Stimulated activated CD4-positive, alpha-beta T cell treated with anti-CD3 and anti-CD28 coated beads, Interleukin-4, amount 100 ng/mL, for 24 hours (primary cell): ENCODE measurements around the gene HUS1B.

Experiments
- DNase-seq: peaks from one replicate; pipeline ENCODE4 v3.0.0-alpha.2; 2020

The HUS1B gene

DNA sequence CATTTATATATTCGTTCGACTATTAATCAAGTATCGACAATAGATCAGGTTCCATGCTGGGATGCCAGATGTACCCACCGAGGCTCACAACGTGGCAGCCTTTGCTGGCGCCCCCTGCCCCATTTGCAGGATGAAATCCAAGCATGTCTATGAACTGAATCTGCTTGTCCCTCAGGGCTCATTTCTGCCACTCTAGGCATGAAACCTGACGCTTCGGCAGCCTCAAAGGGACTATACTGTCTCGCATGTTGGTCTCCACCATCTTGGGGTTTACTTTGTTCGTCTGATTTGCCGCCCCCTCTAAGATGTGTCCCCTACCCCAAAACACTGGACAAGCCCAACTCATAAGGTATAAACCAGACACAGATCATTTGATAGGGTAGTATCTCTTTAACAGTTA lies 36.7 kb downstream of the HUS1B start:
- no peak for DNase-seq

DNA sequence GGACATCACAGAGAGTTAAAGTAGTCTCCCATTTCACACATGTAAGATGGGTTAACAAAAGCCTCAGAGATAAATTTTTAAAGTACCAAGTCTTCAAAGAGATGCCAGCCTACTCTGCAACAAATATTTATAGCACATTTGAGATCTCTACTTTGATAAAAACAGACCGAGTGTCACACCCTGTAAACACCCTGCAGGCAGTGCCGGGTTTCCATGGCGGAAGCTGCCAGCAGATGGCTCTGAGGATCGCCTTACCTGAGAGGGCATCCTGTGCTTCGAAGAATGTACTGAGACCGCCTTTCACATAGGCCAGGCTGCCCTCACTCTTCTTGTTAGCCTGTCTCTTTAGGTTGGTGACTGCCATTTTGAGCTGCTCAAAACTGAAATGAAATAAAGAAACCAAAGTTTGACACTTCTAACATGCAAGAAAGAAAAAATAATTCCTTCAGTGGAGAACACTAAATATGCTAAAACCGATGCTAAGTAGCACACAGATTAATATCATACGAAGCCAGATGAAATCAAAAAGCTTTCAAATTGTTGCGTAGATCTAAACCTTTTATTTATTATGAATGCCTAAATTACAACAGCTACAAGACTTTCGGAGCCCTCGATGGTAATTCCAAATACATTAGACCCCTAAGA lies 39.3 kb downstream of the HUS1B start:
- no peak for DNase-seq

DNA sequence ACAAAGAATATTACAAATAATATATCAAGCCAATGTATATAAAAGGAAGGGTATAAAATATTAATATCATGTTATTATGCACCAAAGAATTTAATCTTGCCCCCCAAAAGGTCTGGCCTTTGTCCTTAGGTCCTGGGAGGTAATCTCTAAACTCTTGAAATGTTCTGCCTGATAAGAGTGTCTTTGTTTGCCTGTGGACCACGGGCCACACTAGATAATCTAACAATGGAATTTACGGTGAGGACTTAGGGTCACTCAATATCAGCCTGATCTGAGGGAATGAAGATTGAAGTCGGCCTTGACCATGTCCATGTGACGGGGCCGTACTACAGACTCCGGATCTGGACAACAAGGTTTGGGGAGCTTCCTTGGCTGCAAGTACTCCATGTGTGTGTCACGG lies 42.9 kb downstream of the HUS1B start:
- no peak for DNase-seq

DNA sequence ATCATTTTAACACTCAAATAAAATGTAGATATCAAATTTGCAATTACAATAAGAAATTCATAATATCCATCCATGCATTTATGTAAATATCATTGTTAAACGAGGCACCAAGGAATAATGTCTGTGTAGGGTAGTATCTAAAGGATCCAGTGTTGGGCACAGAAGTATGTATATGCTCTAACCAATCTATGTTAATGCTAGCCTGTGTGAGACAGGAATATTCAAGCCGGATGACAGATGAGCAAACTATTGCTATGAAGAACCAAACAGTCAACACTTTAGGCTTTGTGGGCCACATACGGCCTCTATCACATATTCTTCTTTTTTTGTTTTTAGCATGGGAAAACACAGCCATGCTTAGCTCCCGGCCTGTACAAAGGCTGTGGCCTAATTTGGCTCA lies 45.0 kb downstream of the HUS1B start:
- DNase-seq: no peak

DNA sequence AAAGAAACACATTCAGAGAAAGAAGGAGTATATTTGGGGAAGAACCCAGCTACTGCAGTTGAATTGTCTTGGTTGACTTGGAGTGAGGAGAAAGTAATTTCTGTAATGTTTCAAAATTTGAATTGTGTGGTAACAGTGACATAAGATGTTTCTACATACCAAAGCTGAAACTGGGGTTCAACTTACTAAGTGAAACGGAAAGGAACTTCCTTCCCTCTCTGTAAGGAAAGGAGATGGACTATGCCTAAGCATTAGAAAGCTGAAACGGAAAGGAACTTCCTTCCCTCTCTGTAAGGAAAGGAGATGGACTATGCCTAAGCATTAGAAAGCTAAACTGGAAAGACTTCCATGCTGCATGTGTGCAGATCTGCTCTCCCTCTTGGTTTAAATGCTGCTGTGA lies 46.0 kb downstream of the HUS1B start:
- DNase-seq: no peak

DNA sequence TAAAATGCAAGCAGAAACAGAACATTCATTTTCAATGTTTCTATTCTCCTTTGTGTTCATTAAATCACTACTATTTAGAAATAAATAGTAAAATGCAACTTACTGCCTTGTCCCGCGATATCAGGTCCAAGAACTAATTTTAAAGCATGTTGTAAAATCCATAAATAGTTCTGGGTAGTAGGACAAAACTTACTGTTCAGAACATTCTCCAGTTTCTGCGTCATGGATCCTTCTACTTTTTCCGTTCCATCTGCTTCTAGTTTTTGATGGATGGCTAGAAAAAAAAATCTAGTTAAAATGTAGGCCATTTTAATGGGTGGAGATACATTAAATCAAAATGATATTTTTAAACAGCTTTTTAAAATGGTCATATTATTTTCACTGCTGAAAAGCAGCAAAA lies 47.0 kb downstream of the HUS1B start:
- no peak for DNase-seq

DNA sequence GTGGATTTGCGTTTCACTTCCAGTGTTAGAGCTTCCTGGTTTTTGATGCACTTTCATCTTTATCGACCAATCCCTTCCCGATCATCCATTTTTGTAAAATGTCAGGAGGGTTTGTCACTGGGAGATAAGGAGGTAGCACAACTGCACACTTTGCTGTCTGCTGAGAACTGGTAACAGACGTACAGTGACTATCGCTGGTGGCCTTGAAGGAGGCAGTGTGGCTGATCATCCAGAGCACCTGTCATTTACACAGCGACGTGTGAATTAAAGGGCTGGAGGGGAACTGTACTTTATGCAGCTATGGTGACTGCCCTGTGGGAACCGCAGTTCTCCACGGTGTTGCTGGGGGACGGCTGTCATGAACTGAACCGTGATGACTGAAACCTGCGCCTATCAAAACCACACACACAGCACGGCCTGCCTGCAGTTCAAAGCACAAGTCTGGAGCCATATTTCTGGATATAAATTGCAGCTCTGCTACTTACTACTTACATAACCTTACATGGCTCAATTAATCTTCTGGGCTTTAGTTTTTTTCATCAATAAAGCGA lies 50.0 kb downstream of the HUS1B start:
- DNase-seq: no peak
